Activated naive CD8-positive, alpha-beta T cell (primary cell): ENCODE results near the gene ITPK1.

Source experiments
- H3K27ac Mint-ChIP-seq: one replicate; pipeline ENCODE4 v1.8.0; 2021; ENCODE audit warnings: mixed read lengths
- H3K27me3 Mint-ChIP-seq: one replicate; pipeline ENCODE4 v1.8.0; 2021; ENCODE audit warnings: mixed read lengths
- H3K36me3 Mint-ChIP-seq: one replicate; pipeline ENCODE4 v1.8.0; 2021; ENCODE audit warnings: mixed read lengths
- H3K4me1 Mint-ChIP-seq: one replicate; pipeline ENCODE4 v1.8.0; 2021; ENCODE audit warnings: low read depth, mixed read lengths
- H3K4me3 Mint-ChIP-seq: one replicate; pipeline ENCODE4 v1.8.0; 2021; ENCODE audit warnings: mild to moderate bottlenecking, mixed read lengths
- H3K9me3 Mint-ChIP-seq: one replicate; pipeline ENCODE4 v1.8.0; 2021; ENCODE audit warnings: low read depth, mixed read lengths

Gene ITPK1

GRCh38 chr14:92930737-92931602, 184.8 kb downstream of the ITPK1 start:
- no peak overlapping the region for H3K27ac Mint-ChIP-seq

GRCh38 chr14:92929689-92930608, 185.8 kb downstream of the ITPK1 start:
- Mint-ChIP-seq H3K27me3 (no peaks in the 10 kb centered on the region), H3K4me1 (no peaks in the 10 kb centered on the region), H3K27ac (no peak overlapping the region), H3K4me3 (no peak overlapping the region), H3K9me3 (no peaks in the 10 kb centered on the region), H3K36me3 (no peaks in the 10 kb centered on the region)

More at GRCh38 chr14:92930737-92931602, 184.8 kb downstream of the ITPK1 start:
- H3K4me1 Mint-ChIP-seq: no peaks in the 10 kb centered on the region
- no peak overlapping the region for H3K4me3 Mint-ChIP-seq
- H3K9me3 Mint-ChIP-seq: no peaks in the 10 kb centered on the region
- H3K27me3 Mint-ChIP-seq: no peaks in the 10 kb centered on the region
- no peaks in the 10 kb centered on the region for H3K36me3 Mint-ChIP-seq

DNA sequence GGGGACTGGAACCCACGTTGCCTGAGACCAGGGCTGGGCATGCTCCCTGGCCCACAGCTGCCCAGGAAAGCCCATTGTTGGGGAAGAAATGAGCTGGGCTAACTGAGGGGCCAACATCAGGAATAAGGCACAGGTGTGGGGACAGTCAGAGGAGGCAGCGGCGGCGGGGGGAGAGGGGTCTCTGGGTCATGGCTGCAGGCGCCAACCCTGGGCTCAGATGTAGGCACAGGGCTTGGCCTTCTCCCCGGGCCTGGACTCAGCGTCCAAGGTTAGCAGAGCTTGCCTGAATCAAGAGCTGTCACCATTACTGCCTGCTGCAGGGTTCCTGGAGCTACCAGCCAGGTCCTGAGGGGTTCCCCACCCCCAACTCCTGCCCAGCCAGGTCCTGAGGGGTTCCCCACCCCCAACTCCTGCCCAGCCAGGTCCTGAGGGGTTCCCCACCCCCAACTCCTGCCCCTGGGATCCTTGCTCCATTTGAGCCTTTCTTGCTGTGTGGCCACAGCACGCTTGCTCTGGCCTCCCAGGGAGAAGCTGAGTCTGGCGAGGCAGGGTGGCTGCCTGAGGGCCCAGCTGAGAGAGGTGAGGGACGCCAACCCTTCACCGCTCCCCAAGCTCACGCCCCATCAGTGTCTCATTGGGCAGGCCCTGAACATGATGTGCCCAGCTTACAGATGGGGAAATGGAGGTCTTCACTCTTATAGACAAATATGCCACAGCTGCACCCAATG, 186.6 kb downstream of the ITPK1 start:
- H3K9me3 Mint-ChIP-seq: no peaks in the 10 kb centered on the region

GRCh38 chr14:92928258-92928629, 187.5 kb downstream of the ITPK1 start:
- no peaks in the 10 kb centered on the region for H3K36me3 Mint-ChIP-seq
- peaks cover 4% of the 10 kb centered on the region for H3K27me3 Mint-ChIP-seq

More for the DNA sequence above, 186.6 kb downstream of the ITPK1 start:
- H3K27me3 Mint-ChIP-seq: peaks cover 4% of the 10 kb centered on the region
- peaks cover 1% of the 10 kb centered on the region for H3K4me1 Mint-ChIP-seq
- no peak overlapping the region for H3K27ac Mint-ChIP-seq
- no peak overlapping the region for H3K4me3 Mint-ChIP-seq
- no peaks in the 10 kb centered on the region for H3K36me3 Mint-ChIP-seq

DNA sequence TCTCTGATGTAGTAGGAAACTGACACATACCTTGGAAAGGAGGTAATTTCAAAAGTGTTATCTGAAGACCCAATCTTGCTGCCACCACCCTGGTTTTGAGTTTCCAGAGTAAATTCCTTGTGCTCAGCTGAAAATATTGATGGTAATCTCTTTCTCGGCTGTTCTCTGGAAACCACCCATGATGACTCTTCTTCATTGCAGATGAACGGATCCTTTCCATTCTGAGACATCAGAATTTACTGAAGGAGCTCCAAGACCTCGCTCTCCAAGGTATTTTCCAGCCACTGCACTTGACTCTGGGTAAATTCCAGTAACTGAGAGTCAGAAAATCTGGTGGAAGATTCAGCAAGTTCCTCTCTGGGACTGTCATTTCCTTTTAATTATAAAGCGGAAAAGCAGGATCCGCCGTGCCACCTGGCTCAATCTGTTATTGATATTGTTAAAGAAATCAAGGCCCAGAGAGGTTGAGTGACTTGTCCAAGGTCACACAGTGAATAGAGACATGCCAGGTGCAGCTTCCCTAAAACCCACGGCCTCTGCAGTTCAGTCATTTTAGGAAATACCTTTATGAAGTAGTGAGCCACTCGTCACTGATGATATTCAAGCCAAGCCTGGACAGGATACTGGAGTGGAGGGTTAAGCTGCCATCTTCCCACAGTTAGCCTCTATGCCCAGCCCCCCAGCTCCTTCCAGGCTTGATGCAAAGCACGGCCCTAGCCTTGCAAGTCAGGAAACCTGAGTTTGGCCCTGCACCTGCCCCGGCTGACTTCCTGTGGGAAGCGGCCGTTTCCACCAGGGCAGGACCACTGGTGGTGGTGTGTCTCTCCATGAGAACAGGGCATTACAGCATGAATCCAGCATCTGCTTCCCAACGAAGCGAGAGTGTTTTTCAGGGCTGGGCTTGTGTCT, 188.1 kb downstream of the ITPK1 start:
- Mint-ChIP-seq H3K4me3 (no peak overlapping the region), H3K27ac (no peak overlapping the region), H3K9me3 (no peaks in the 10 kb centered on the region), H3K27me3 (peaks cover 5% of the 10 kb centered on the region), H3K36me3 (no peaks in the 10 kb centered on the region), H3K4me1 (peaks cover 2% of the 10 kb centered on the region)

More at GRCh38 chr14:92928258-92928629, 187.5 kb downstream of the ITPK1 start:
- Mint-ChIP-seq H3K4me1 (peaks cover 1% of the 10 kb centered on the region), H3K27ac (no peak overlapping the region), H3K9me3 (no peaks in the 10 kb centered on the region), H3K4me3 (no peak overlapping the region)

GRCh38 chr14:92926931-92927330, 188.8 kb downstream of the ITPK1 start:
- H3K36me3 Mint-ChIP-seq: no peaks in the 10 kb centered on the region
- H3K4me3 Mint-ChIP-seq: no peak overlapping the region
- no peaks in the 10 kb centered on the region for H3K9me3 Mint-ChIP-seq
- peaks cover 10% of the 10 kb centered on the region for H3K27me3 Mint-ChIP-seq
- peaks cover 6% of the 10 kb centered on the region for H3K4me1 Mint-ChIP-seq
- H3K27ac Mint-ChIP-seq: no peak overlapping the region

DNA sequence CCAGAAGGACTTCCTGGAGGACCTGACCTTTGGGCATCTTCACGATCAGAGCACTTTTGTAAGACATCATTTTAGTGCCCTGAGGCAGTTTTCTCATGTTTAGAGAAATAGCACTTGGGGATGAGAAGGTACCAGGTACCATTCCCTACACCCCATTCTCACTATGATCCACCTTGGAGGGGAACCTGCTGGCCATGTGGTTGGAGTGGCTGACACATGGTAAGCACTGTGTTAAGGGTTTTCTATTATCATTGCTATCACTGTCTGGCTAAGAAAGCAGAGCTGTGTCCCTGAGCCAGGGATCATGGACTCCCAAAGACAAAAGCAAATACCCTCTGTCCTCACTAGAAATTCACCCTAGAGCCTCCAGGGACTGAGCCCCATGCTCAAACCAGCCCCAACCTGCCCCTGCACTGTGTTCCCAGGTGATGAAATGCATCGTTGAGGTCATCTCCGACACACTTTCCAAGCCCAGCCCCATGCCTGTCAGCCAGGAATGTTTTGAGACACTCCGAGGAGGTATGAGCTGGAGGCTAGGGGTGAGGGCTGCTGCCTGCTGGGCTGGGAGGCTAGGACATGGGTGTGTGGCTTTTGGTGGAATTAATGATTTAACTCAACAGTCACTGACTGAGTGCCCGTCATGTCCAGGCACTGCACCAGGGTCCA, 189.4 kb downstream of the ITPK1 start:
- no peaks in the 10 kb centered on the region for H3K9me3 Mint-ChIP-seq

GRCh38 chr14:92925446-92925845, 190.3 kb downstream of the ITPK1 start:
- H3K27ac Mint-ChIP-seq: no peak overlapping the region
- no peaks in the 10 kb centered on the region for H3K36me3 Mint-ChIP-seq
- peaks cover 6% of the 10 kb centered on the region for H3K4me1 Mint-ChIP-seq
- H3K9me3 Mint-ChIP-seq: no peaks in the 10 kb centered on the region
- H3K4me3 Mint-ChIP-seq: no peak overlapping the region
- H3K27me3 Mint-ChIP-seq: peaks cover 17% of the 10 kb centered on the region

More for the DNA sequence above, 189.4 kb downstream of the ITPK1 start:
- Mint-ChIP-seq H3K27ac (no peak overlapping the region), H3K4me3 (no peak overlapping the region), H3K4me1 (peaks cover 6% of the 10 kb centered on the region), H3K27me3 (peaks cover 13% of the 10 kb centered on the region), H3K36me3 (no peaks in the 10 kb centered on the region)

DNA sequence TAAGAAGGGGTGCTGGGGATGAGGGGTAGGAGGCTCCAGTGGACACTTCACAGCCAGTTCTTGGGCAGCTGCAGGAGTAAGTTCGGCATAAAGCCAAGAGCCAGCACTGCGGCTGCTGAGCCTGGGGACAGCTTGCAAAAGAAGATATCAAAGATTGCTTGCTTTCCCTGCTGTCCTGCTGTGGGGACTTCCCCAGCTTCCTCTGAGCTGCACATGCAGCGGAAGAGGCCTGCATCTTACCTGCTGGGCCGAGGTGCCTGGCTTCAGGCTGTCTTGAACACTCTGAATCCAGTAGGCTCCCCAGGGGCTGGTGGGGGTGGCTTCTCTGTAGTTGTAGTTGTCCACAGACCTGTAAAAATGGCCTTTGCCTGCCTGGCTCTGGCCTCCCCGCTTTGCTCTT, 191.5 kb downstream of the ITPK1 start:
- Mint-ChIP-seq H3K4me1 (peaks cover 6% of the 10 kb centered on the region), H3K27ac (no peak overlapping the region), H3K36me3 (no peaks in the 10 kb centered on the region), H3K4me3 (no peak overlapping the region), H3K9me3 (no peaks in the 10 kb centered on the region), H3K27me3 (peaks cover 24% of the 10 kb centered on the region)

DNA sequence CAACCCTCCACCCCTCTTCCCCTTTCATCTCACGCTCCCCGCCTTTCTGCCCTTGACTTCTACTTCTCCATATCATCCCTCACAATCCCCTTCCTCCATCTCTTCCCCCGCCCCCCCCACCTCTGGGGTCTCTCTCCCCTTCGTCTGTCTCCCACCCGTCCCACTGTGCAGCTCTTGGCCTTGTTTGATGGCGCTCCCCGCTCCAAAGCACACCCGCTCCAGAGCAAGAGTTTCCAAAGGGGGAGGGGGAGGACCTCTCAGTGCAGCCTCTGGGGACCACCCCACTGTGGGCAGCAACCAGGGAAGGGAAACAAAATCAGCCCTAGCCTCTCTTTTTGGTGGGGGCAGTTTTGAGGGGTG, 192.0 kb downstream of the ITPK1 start:
- Mint-ChIP-seq H3K36me3 (no peaks in the 10 kb centered on the region), H3K27ac (no peak overlapping the region), H3K27me3 (peaks cover 25% of the 10 kb centered on the region), H3K4me3 (no peak overlapping the region), H3K9me3 (no peaks in the 10 kb centered on the region), H3K4me1 (peaks cover 6% of the 10 kb centered on the region)

DNA sequence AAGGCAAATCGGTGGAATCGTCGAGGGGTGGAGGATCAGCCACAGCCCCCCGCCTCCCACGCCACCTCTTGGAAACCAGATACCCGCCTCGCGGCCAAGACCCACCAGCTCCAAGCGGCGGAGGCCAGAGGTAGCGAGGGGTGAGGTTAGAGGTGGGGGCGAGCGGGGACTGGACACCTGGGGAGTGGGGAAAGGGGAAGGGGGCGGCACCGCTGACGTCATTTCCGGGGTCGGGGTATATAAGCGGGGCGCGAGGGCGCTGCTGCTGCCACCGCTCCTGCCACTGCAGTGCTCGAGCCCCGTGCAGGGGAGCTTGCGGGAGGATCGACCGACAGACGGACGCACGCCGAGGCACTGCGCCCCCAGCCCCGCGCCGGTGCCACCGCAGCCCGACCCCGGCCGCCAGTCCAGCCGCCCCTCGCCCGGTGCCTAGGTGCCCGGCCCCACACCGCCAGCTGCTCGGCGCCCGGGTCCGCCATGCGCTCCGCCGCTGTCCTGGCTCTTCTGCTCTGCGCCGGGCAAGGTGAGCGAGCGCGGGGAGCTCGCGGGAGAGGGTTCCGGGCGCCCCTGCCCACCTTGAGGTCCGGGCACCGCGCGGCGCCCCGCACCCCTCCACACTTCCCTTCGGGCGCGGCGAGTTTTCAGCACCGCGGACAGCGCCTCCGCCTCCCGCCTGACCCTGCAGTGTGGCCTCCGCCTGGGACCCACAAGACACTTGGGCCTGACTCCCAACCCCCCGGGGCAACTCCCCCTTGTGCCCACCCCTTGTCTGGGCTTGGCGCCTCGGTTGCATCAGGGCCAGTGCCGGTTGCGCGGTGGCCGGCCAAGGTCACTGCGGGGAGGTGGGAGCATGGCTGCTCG, 192.6 kb downstream of the ITPK1 start, which contains the start of gene CHGA:
Gene CHGA, plus strand, starts transcription at position 268 of the 861 bp plus-strand sequence. Its CDS starts 210 bp downstream, at position 478.
- Mint-ChIP-seq H3K4me3 (no peak within 1 kb of the TSS), H3K9me3 (no peaks in the 10 kb centered on the region), H3K36me3 (no peaks in the 10 kb centered on the region), H3K27ac (no peak within 1 kb of the TSS), H3K4me1 (peaks cover 6% of the 10 kb centered on the region), H3K27me3 (peaks cover 25% of the 10 kb centered on the region)

DNA sequence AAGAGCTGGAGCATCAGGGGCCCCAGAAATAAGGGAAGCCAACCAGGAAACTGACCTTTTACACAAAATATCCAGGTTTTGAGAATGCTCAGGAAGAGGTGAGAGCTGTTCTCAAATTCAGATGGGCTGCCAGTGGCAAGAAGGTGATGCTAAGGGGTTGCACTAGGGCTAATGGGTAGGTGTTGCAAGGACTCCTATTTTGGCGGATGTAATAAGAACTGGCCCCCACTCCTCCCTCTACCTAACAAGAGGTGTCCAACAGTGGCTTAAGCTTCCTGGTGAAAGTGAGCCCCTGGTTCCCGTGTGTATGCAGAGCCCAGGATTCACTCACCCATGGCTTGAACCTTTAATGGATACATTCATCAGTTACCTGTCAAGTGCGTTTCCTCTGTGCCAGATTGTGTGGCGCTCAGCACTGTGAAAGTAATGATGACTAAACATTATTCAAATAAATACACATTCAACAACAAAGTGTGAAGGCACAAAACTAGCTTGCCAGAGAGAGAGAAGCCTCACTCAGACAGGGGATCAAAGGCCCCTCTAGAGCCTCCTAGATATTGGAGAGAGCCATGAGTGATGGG, 193.5 kb downstream of the ITPK1 start:
- Mint-ChIP-seq H3K36me3 (no peaks in the 10 kb centered on the region), H3K27ac (no peak overlapping the region), H3K9me3 (no peaks in the 10 kb centered on the region), H3K27me3 (peaks cover 25% of the 10 kb centered on the region), H3K4me3 (no peak overlapping the region), H3K4me1 (peaks cover 6% of the 10 kb centered on the region)
